GM19324 (cell line): ENCODE data around the gene AIFM2.
"Not testable (repeated sequence)": the region's sequence is repeated elsewhere in the genome, so short reads cannot be mapped to it uniquely, and the experiment has no call there.

Experiments used
- ATAC-seq: cut with Tn5 transposase; IDR thresholded peaks from one replicate; pipeline ENCODE4 v1.9.1; 2021; ENCODE audit warnings: mild to moderate bottlenecking, moderate library complexity; ENCODE audit not compliant: unreplicated experiment, low FRiP score

Gene AIFM2

GRCh38 chr10:70096016-70096704 is 36.5 kb downstream of the AIFM2 start:
- ATAC-seq: no peak

- ATAC-seq: no peak
These were observed 38.4 kb downstream of the AIFM2 start for GRCh38 chr10:70094250-70094649.

- ATAC-seq: no peak
These were observed 39.2 kb downstream of the AIFM2 start for GRCh38 chr10:70093335-70093944.

- ATAC-seq: no peak
These were observed 40.3 kb downstream of the AIFM2 start for GRCh38 chr10:70092389-70092718.

- no peak for ATAC-seq
These were observed 41.7 kb downstream of the AIFM2 start for GRCh38 chr10:70090951-70091350.

DNA sequence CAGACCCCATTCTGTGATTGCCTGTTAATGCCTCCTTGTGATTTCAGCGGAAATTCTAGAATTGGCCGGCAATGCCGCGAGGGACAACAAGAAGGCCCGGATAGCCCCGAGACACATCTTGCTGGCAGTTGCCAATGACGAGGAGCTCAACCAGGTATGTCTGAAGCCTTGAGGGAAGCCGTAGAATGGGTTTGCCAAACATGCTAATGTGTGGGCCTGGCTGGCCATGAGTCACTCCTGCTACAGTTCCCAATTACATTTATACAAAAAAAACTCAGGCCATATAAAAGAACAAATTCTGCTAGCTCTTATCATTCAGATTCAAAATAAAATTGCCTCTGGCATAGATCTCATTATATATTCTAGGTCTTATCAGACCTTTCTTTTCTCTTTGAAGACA is 42.6 kb downstream of the AIFM2 start:
- no peak for ATAC-seq

GRCh38 chr10:70088308-70088698 is 44.3 kb downstream of the AIFM2 start:
- no peak for ATAC-seq

DNA sequence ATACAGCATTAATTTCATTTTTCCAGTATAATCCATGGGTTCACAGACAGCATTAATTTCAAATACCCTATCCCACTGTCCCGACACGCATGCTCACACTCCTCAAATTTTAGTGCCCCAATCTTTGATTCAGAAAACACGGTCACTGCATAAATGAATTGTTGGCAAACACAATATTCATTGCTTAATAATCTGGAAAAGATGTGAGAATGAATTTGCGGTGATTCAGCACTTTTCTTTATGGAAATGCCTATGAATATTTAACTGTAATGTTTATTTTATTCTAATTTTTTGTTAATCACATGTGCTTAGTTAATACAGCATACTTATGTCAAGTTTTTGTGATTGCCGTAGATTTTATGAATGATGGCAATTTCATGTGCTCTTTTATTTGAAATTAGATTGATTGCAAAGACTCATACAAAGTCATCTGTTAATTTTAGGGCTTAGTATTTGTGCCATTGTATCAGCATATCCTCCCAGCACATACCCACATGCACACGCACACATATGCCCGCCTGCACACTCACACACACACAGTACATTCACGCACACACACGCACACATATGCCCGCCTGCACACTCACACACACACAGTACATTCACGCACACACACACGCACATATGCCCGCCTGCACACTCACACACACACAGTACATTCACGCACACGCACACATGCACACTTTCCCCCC is 44.9 kb downstream of the AIFM2 start:
- ATAC-seq: no peak

DNA sequence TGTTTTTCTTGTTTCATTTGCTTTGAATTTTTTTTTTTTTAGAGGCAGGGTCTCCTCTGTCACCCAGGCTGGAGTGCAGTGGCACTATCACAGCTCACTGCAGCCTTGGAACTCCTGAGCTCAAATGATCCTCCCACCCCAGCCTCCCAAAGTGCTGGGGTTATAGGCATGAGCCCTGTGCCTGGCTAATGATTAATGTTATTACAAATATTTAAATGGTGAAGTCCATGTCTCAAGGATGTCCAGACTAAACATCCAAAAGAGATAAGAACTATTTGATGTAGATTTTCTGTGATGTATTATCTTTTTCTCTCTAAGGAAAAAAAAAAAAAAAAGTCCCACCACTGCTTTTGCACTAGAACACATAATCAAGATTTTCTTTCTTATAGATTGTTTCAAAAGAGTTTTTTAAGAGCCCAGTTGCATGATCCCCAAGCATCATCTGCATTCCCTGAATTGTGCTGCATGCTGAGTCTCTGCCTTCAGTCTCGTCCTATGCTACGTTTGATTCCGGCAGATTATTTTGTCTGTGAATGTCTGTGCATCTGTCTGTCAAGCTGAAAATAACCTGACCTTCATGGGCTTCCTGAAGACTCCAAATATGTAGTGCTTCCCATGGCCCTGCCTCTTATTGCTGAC is 46.5 kb downstream of the AIFM2 start:
- ATAC-seq: no peak

GRCh38 chr10:70084189-70084588 is 48.4 kb downstream of the AIFM2 start:
- no peak for ATAC-seq

GRCh38 chr10:70080789-70081188 is 51.8 kb downstream of the AIFM2 start:
- not testable (repeated sequence) for ATAC-seq

- ATAC-seq: no peak
These were observed 53.7 kb downstream of the AIFM2 start for GRCh38 chr10:70078937-70079336.

- no peak for ATAC-seq
These were observed 54.3 kb downstream of the AIFM2 start for GRCh38 chr10:70078329-70078728.

- no peak for ATAC-seq
These were observed 57.7 kb downstream of the AIFM2 start for GRCh38 chr10:70074971-70075370.

GRCh38 chr10:70074165-70074564 is 58.5 kb downstream of the AIFM2 start:
- ATAC-seq: no peak

- ATAC-seq: no peak
These were observed 61.8 kb downstream of the AIFM2 start for GRCh38 chr10:70070834-70071233.

DNA sequence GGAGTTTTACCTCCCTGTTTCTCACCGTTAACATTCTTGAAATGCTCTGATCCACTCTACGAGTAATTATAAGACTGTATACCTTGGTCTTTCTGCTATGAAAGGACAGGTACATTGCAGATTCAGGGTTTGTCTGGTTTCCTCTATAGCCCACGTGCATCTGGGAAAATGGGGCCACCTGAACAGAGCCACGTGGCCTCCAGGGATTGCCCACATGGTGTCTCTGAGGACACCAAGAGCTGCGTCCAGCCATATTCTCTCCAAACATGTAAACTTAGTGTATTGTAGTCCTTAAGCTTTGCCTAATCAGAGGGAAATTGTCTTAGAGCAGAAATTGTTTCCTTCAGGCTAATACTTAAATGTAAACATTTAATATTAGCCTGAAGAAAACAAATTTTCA is 63.3 kb downstream of the AIFM2 start:
- no peak for ATAC-seq

GRCh38 chr10:70068925-70069324 is 63.7 kb downstream of the AIFM2 start:
- ATAC-seq: no peak

DNA sequence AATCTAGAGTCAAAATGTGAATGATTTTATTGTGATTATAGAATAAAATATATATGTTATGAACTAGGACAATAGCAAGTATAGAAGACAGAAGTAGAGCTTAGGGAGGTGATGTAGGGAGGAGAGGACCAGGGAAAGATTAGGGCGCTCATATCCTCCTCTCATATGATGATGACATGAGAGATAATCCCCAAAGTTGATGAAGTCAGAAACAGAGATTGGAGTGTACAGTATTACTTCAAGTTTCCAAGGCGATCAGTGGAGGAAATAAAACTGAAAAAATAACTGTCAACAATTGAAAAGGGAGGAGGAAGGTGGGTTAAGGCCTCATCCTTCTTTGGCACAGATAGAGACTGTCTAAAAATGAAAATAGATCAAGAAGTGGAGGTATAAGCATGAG is 65.0 kb downstream of the AIFM2 start:
- no peak for ATAC-seq

DNA sequence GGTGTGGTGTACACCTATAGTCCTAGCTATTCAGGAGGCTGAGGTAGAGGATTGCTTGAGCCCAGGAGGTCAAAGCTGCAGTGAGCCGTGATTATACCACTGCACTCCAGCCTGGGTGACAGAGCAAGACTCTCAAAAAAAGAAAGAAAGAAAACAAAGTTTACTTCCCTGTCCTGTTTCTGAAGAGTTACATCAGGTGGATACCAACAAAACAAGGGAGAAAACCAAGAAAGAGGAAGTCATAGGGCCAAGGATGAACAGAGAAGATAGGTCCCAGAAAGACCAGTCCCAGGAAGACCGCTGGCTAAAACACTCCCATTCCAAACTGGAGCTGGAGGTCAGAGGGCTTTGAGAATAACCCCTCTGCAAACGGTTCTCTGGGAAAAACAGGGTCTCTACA is 66.4 kb downstream of the AIFM2 start:
- no peak for ATAC-seq

DNA sequence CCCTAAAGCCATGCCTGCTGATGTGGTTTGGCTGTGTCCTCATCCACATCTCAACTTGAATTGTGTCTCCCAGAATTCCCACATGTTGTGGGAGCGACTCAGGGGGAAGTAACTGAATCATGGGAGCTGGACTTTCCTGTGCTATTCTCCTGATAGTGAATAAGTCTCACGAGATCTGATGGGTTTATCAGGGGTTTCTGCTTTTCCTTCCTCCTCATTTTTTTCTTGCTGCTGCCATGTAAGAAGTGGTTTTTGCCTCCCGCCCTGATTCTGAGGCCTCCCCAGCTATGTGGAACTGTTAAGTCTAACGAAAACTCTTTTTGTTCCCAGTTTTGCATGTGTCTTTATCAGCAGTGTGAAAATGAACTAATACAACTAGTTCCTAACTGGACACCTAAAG is 68.1 kb downstream of the AIFM2 start:
- no peak for ATAC-seq
